D721Med (cell line): ENCODE results near the gene PRR20G.

Experiments
- DNase-seq: peaks from one replicate; pipeline ENCODE4 v3.0.0; 2011; ENCODE audit warnings: low spot score; ENCODE audit not compliant: insufficient read length
- FAIRE-seq: peaks from 2 replicates; lab custom pipeline; 2011; peaks lifted over from hg19 to GRCh38; lab: Jason Lieb, UNC
- CTCF ChIP-seq: IDR thresholded peaks from 2 replicates; pipeline ENCODE4 v1.5.1; 2012; ENCODE audit warnings: mild to moderate bottlenecking, control low read depth; ENCODE audit not compliant: insufficient read depth; ENCODE audit errors: missing control alignments

The PRR20G gene

GRCh38 chr3:127288921-127289705 is 1.3 kb upstream of the PRR20G start:
- DNase-seq (no peak), FAIRE-seq (no peak)
- peak; percentile 10 for TF ChIP-seq CTCF

DNA sequence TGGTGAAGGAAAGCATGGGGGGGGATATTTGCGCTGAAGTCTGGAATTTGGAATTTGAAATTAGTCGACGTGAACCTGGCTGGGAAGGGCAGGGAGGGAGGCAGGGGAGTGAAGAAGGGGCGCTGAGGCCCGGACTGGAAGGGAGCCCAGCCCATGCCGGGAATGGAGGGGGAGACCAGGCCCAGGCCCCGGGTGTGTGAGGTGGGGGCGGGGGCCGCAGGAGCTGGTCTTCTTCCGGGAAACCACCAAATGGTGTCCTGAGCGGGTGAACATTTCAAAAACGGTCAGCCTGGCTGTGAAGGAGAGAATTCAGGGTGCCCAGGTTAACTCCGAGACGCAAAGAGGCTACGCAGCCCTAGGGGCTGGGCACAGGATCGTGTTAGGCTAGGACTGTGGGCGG is 497 bp upstream of the PRR20G start:
- FAIRE-seq (no peak), DNase-seq (no peak)
- no peak for TF ChIP-seq CTCF

DNA sequence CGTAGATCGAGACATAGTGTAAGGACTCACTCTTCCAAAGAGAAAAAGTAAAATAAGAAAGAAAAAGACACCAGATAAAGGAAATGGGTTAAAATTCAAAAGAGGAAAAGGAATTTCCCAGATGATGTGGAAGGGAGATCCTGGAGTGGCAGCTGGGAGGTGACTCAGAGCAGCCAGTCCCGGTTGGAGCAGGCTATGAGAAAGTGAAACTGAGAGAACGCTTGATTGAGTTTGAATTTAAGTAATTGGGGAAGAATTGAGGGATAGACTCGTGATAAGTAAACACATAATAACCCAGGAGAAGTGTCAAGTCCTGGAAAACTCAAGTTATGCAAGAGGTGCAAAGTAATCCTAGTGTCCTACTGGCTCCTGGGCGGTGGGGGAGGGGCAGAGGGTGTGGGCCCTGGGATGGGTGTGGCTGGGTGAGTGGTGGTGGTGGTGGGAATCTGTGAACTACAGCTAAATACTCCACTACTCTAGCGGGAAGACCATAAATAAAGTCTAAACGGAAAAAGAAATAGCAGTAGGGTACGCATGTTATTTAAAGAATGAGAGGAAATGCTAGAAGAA is 1.2 kb downstream of the PRR20G start:
- no peak for FAIRE-seq
- DNase-seq = no peak
- no peak for TF ChIP-seq CTCF

DNA sequence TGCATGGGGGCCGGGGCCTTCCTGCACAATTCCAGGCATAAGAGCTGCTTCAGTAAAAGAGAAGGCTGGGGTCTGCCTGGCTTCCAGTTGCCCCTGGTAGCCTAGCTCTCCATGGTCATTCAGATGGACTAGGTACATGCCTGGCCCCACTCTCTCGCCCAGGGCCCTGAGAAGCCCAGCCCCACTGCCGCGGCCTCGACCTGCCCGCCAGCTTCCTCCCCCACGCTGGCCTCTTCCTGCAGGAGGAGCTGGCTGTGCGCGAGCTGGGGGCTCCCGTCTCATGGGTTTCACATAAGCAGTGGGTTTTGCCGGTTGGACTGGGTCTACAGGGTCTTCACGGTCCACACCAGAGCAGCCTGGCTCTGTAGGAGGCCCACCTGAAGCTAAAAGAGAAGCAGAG is 3.6 kb downstream of the PRR20G start:
- FAIRE-seq = no peak
- TF ChIP-seq CTCF = no peak

DNA sequence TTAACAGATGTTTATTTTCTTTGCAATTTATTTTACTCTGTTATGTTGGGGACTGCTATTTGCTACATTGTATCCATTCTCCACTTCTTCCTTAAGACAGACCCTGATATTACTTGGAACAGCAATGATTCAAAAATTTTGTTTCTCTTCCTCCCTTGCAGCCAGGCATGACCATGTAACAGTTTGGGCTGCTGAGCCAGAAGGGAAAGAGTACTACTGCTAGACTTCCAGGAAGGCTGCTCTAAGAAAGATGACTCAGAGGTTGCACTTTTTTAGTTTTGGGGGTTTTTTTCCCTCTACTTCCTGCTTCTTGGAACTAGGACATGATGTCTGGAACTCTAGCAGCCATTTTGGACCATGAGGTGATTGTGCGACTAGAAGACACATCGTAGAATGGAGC is 10.3 kb downstream of the PRR20G start:
- no peak for TF ChIP-seq CTCF
- no peak for DNase-seq
- no peak for FAIRE-seq

More for the DNA sequence above, 3.6 kb downstream of the PRR20G start:
- no peak for DNase-seq

DNA sequence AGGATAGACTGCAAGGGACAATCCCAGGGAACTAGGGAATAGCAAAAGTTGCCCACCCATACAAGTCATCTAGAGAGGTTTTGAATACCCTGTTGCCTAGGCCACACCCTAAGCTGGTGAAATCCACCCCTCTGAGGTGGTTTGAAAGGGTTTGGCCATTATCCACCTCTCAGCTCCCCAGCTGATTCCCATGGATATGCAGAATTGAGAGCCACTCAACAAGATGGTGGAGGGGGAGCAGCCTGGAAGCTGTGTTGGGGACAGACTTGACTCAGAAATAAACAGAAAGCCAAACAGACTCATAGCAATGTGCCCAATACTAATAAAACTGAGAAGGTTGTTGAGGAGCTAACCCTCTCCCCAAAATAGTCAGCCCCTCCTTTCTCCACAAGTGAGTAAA is 10.9 kb downstream of the PRR20G start:
- FAIRE-seq (no peak), DNase-seq (no peak)
- TF ChIP-seq CTCF = no peak

- FAIRE-seq (no peak), DNase-seq (no peak)
- TF ChIP-seq CTCF = no peak
These were observed 11.4 kb downstream of the PRR20G start for GRCh38 chr3:127276396-127276795.
